Ishikawa (cell line): Measurements from ENCODE around the gene PRDM16.

ENCODE experiments used
- CEBPB ChIP-seq: IDR thresholded peaks from 2 replicates; pipeline ENCODE4 v1.6.1; 2012
- CREB1 ChIP-seq: IDR thresholded peaks from 2 replicates; pipeline ENCODE4 v1.6.1; 2012; ENCODE audit warnings: low read depth
- EGR1 ChIP-seq: IDR thresholded peaks from 2 replicates; pipeline ENCODE4 v1.6.1; 2012
- EP300 ChIP-seq: IDR thresholded peaks from 2 replicates; pipeline ENCODE4 v1.6.1; 2012; ENCODE audit warnings: borderline replicate concordance
- FOXM1 ChIP-seq: IDR thresholded peaks from 2 replicates; pipeline ENCODE4 v1.6.1; 2012; ENCODE audit warnings: low read depth, borderline replicate concordance
- MAX ChIP-seq: IDR thresholded peaks from 2 replicates; pipeline ENCODE4 v1.6.1; 2012
- NFIC ChIP-seq: IDR thresholded peaks from 2 replicates; pipeline ENCODE4 v1.6.1; 2012
- RAD21 ChIP-seq: IDR thresholded peaks from 2 replicates; pipeline ENCODE4 v1.6.1; 2012; ENCODE audit warnings: low read depth
- REST ChIP-seq: IDR thresholded peaks from 2 replicates; pipeline ENCODE4 v1.6.1; 2012; ENCODE audit warnings: low read depth, mild to moderate bottlenecking
- TAF1 ChIP-seq: IDR thresholded peaks from 2 replicates; pipeline ENCODE4 v1.6.1; 2012; ENCODE audit warnings: low read depth, mild to moderate bottlenecking
- TCF12 ChIP-seq: IDR thresholded peaks from 2 replicates; pipeline ENCODE4 v1.6.1; 2012; ENCODE audit warnings: low read depth
- TEAD4 ChIP-seq: IDR thresholded peaks from 2 replicates; pipeline ENCODE4 v1.6.1; 2012
- USF1 ChIP-seq: IDR thresholded peaks from 2 replicates; pipeline ENCODE4 v1.6.1; 2012
- YY1 ChIP-seq: IDR thresholded peaks from 2 replicates; pipeline ENCODE4 v1.6.1; 2012; ENCODE audit warnings: low read depth
- ZBTB7A ChIP-seq: IDR thresholded peaks from 2 replicates; pipeline ENCODE4 v1.6.1; 2012; ENCODE audit warnings: low read depth

PRDM16 gene

GRCh38 chr1:3242408-3243260 is 173.6 kb downstream of the PRDM16 start:
- TF ChIP-seq RAD21, result no peak
- no peak for TF ChIP-seq MAX
- no peak for TF ChIP-seq USF1
- TF ChIP-seq FOXM1, result no peak
- TF ChIP-seq ZBTB7A, result no peak
- TF ChIP-seq TEAD4, result no peak

GRCh38 chr1:3243304-3243703 is 174.3 kb downstream of the PRDM16 start:
- TF ChIP-seq CEBPB (no peak), TCF12 (no peak), USF1 (no peak), CREB1 (no peak), TAF1 (no peak), ZBTB7A (no peak), FOXM1 (no peak), MAX (no peak), RAD21 (no peak), NFIC (no peak), YY1 (no peak), TEAD4 (no peak), EGR1 (no peak), EP300 (no peak), REST (no peak)

GRCh38 chr1:3244025-3244926 is 175.3 kb downstream of the PRDM16 start:
- TF ChIP-seq NFIC, result no peak
- TF ChIP-seq EP300, result no peak
- TF ChIP-seq YY1, result no peak
- TF ChIP-seq CREB1, result no peak
- no peak for TF ChIP-seq RAD21
- no peak for TF ChIP-seq MAX
- TF ChIP-seq TCF12, result no peak
- TF ChIP-seq TAF1, result no peak
- no peak for TF ChIP-seq EGR1
- TF ChIP-seq USF1, result no peak
- TF ChIP-seq TEAD4, result no peak
- TF ChIP-seq FOXM1, result no peak
- TF ChIP-seq ZBTB7A, result no peak
- no peak for TF ChIP-seq REST
- no peak for TF ChIP-seq CEBPB

- no peak for TF ChIP-seq EP300
- TF ChIP-seq RAD21, result no peak
- no peak for TF ChIP-seq EGR1
- no peak for TF ChIP-seq NFIC
- TF ChIP-seq TEAD4, result no peak
- no peak for TF ChIP-seq MAX
- no peak for TF ChIP-seq TAF1
- TF ChIP-seq YY1, result no peak
- TF ChIP-seq ZBTB7A, result no peak
- TF ChIP-seq TCF12, result no peak
- no peak for TF ChIP-seq REST
- TF ChIP-seq CREB1, result no peak
- no peak for TF ChIP-seq USF1
- no peak for TF ChIP-seq FOXM1
- no peak for TF ChIP-seq CEBPB
These were observed 175.9 kb downstream of the PRDM16 start for GRCh38 chr1:3244927-3245315.
